Adrenal gland (tissue), 5 donors: ENCODE data around the gene VWF.

Source experiments
- POLR2A ChIP-seq, 2 donors: fragments of 450-650 bp; IDR thresholded peaks; one replicate each; pipeline ENCODE4 v1.6.1; 2017; ENCODE audit warnings: antibody characterized with exemption in 2 of 2, mild to moderate bottlenecking in 2 of 2, moderate library complexity in 1 of 2
- TF ChIP-seq, protein P1 (sequence below), 6 experiments: fragments of 450-650 bp in 4 of 6; fragments of 200-600 bp in 2 of 6; sonication (generic) in 1 of 6; IDR thresholded peaks; 1 replicate in 5 of 6; 2 replicates in 1 of 6; pipeline versions ENCODE4 v1.5.1 to v1.8.0; 2016 to 2021; ENCODE audit warnings: antibody characterized with exemption in 6 of 6, mild to moderate bottlenecking in 2 of 6, moderate library complexity in 1 of 6
- donor health status: DM: no; HTN: no; CAD: no.

DNA sequence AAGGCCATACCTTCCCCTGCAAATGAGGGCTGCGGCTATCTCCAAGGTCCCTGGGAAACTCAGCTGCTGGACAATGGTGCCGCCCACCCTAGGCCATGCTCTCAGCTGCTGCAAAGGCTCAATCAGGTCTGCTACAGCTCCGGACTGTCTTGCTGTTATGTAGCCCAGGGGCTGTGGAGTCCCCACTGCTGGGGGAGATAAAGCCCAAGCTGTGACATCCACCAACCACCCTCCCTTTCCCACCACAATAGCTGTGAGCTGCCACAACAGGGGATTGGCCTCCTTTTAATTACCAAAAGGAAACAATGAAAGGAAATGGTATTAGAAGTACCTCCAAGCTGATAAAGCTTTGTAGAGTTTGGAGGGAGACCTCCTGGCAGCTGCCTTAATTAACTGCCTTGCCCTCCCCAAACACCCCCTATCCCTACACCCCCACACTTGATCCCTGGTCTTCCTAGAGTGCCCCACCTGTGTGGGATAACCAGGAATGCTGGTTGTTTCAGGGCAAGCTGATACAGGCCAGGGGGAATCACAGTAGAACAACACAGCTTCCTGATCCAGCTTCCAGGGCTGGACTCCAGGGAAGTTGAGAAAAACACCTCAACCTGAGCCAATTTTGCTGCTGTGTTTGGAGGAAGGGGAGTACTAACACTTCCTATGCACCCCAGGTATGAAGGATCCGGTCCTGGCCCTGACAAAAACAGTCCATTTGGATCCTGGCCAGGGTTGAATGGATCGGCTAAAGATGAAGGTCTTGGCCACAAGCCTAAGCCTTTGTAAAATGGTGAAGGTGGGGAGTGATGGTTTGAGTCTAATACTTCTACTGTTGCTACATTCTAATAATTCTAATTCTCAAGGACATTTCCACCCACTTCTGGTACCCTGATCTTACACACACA is at the start of gene VWF:
- TF ChIP-seq, protein P1, sequence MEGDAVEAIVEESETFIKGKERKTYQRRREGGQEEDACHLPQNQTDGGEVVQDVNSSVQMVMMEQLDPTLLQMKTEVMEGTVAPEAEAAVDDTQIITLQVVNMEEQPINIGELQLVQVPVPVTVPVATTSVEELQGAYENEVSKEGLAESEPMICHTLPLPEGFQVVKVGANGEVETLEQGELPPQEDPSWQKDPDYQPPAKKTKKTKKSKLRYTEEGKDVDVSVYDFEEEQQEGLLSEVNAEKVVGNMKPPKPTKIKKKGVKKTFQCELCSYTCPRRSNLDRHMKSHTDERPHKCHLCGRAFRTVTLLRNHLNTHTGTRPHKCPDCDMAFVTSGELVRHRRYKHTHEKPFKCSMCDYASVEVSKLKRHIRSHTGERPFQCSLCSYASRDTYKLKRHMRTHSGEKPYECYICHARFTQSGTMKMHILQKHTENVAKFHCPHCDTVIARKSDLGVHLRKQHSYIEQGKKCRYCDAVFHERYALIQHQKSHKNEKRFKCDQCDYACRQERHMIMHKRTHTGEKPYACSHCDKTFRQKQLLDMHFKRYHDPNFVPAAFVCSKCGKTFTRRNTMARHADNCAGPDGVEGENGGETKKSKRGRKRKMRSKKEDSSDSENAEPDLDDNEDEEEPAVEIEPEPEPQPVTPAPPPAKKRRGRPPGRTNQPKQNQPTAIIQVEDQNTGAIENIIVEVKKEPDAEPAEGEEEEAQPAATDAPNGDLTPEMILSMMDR (IDR thresholded peaks at IDR 0.05): no peak
- no peak for TF ChIP-seq POLR2A (IDR thresholded peaks at IDR 0.05)
